WI38 (cell line): ENCODE results near the gene NINL.
"Not testable (repeated sequence)": the region's sequence is repeated elsewhere in the genome, so short reads cannot be mapped to it uniquely, and the experiment has no call there.

ENCODE experiments used
- H3K4me3 ChIP-seq: 2 replicates; pipeline ENCODE4 v1.5.1; 2011; ENCODE audit warnings: low read depth, mild to moderate bottlenecking, control low read depth, low read length
- CTCF ChIP-seq: IDR thresholded peaks from 2 replicates; pipeline ENCODE4 v1.5.1; 2012; ENCODE audit warnings: low read depth, mild to moderate bottlenecking, control low read depth, low read length

The NINL gene

DNA sequence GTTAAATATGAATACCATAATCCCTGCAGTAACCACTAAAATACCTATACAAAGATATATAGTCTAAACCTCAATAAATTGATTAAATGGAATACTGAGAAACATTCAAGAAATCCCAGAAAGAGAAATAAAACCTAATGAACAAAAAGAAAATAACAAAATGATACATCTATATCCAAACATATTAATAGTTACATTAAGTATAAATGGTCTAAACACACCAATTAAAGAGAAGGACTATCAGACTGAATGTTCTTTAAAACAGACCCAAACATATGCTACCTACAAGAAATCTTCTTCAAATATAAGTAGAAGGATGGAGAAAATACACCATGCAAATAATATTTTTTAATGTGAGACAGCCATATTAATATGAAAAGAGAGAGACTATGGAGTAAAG is 22.0 kb downstream of the NINL start:
- no peak overlapping the region for H3K4me3 ChIP-seq
- TF ChIP-seq CTCF, result no peak

- H3K4me3 ChIP-seq, result not testable (repeated sequence)
Measured at GRCh38 chr20:25561771-25562170, 23.6 kb downstream of the NINL start.

DNA sequence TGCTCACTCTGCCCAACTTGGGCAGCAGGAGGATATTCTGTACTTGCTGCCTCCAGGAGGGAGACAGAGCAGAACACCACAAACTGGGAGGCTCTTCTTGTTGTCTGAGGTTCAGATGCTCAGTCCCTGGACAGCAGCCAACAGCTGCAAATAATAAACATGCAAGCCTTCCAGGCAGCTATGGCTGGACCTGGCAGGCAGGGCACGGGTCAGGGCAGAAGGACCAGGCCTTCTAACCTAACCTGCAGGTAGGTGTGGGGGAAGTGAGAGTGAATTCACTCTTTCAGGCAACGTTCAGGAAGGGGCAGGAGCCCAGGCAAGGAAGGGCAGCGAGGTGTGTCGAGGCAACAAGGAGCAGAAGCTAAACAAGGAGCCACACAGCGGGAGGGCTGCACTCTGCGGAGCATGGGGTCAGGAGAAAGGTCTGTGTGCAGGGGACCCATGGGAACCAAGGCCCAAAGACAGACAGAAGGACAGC is 31.5 kb downstream of the NINL start:
- no peak for TF ChIP-seq CTCF
- no peak overlapping the region for H3K4me3 ChIP-seq

DNA sequence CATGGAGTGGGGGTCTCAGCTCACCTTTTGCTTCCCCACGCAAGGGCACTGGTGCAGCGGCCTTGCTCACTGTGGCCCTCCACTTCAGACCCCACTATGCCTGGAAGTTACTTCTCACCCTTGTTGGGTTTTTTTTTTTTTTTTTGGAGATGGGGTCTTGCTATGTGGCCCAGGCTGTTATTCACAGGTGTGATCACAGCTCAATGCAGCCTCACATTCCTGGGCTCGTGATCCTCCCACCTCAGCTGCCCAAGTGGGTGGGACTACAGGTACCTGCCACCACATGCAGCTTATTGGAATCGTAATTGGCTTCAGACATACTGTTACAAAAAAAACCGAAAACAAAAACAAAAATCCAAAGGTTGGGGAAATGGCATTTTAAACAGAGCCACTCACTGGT is 32.4 kb downstream of the NINL start:
- H3K4me3 ChIP-seq, result no peak overlapping the region
- no peak for TF ChIP-seq CTCF

GRCh38 chr20:25551413-25552215 is 33.7 kb downstream of the NINL start:
- no peak overlapping the region for H3K4me3 ChIP-seq
- no peak for TF ChIP-seq CTCF

GRCh38 chr20:25550645-25551337 is 34.5 kb downstream of the NINL start:
- H3K4me3 ChIP-seq, result not testable (repeated sequence)

DNA sequence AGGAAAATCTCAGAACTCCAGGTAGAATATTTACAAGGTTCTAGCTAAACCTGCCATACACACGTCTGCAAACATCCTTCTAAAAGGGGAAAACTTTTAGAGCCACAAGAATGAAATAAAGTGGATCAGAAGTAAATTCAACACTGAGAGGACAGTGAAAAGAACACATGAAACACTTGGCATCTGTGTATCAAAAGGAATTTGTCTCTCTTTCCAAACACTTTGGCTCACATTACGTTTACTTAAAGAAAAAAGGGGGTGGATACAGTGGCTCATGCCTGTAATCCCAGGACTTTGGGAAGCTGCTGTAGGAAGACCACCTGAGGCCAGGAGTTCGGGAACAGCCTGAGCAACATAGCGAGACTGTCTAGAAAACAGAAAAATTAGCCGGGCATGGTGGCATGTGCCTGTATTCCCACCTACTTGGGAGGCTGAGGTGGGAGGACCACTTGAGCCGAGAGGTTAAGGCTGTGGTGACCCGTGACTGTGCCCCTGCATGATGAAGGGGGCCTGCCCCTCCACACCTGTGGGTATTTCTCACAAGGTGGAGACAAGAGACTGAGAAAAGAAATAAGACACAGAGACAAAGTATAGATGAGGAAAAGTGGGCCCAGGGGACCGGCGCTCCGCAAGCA is 35.4 kb downstream of the NINL start:
- no peak for TF ChIP-seq CTCF
- no peak overlapping the region for H3K4me3 ChIP-seq

- no peak for TF ChIP-seq CTCF
- no peak overlapping the region for H3K4me3 ChIP-seq
Measured at GRCh38 chr20:25549172-25549773, 36.1 kb downstream of the NINL start.
